KBM-7 (cell line): ENCODE results near the gene TRNT1.
A peak's percentile ranks its signal among the peaks of the same experiment; 100 is the strongest.

Source experiments
- DNase-seq: peaks from one replicate; pipeline ENCODE4 v3.0.0-alpha.2; 2015
- in situ Hi-C: fragments of 300-500 bp; cut with MboI; formaldehyde crosslinking; loops from 2 replicates; pipeline ENCODE4 v1.14.3; 2020; ENCODE audit warnings: low sequenced_read_pairs, low pct_unique_long_range_greater_than_20kb, mixed read lengths

TRNT1 gene

GRCh38 chr3:3126477-3127431 is at the start of gene TRNT1:
Gene TRNT1 (plus strand): TSS chr3:3126940. CDS start chr3:3129041, 2,101 bp downstream.
- DNase-seq: peak; percentile 95
- in situ Hi-C loops: no loop called here

- in situ Hi-C loops: no loop called here
- DNase-seq: no peak
Measured at GRCh38 chr3:3080309-3080708, 46.4 kb upstream of the TRNT1 start.

- in situ Hi-C loops: no loop called here
- no peak for DNase-seq
Measured at GRCh38 chr3:3081381-3082233, 45.1 kb upstream of the TRNT1 start.

- no peak for DNase-seq
- in situ Hi-C loops: no loop called here
Measured at GRCh38 chr3:3082234-3082924, 44.4 kb upstream of the TRNT1 start.

DNA sequence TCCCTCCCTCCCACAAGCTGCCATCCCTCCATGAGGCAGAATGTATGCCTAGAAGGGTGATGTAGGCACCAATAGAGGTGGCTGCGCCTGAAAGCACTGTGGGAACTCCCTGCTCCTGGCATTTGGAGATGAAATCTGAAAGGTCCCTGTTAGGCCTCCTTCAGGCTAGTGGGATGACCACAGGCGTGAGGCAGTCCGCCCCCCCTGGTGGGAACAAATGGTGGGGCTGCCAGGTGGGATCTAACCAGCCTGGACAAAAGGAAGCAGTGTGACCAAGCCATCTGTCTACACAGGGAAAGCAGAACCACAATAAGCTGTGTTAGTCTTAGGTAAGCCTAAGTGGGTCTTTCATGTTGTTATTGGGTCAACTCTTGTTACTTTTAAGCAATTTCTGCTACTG is 41.9 kb upstream of the TRNT1 start:
- no peak for DNase-seq
- in situ Hi-C loops: no loop called here

- no peak for DNase-seq
- in situ Hi-C loops: no loop called here
Measured at GRCh38 chr3:3085782-3086181, 41.0 kb upstream of the TRNT1 start.

GRCh38 chr3:3086239-3086638 is 40.5 kb upstream of the TRNT1 start:
- in situ Hi-C loops: no loop called here

DNA sequence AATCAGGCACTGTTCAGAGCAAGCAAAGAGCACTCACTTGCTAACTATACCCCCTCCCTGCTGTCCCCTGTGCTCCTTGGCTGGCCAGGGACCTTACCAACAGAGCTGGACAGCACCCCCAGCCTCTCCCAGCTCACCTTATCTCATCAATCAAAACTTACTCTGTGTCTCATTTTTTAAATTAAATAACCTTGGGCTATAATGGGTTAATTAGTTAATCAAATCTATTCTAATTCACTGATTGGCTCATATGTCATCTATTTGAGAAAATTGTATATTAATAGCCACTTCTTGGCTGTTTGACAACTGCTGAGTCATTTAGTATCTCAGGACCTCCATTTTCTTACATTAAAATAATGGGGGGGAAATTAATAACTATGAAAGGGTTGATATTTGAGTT is 39.5 kb upstream of the TRNT1 start:
- in situ Hi-C loops: no loop called here
- DNase-seq: no peak

More at GRCh38 chr3:3086239-3086638, 40.5 kb upstream of the TRNT1 start:
- DNase-seq: peak; percentile 71

DNA sequence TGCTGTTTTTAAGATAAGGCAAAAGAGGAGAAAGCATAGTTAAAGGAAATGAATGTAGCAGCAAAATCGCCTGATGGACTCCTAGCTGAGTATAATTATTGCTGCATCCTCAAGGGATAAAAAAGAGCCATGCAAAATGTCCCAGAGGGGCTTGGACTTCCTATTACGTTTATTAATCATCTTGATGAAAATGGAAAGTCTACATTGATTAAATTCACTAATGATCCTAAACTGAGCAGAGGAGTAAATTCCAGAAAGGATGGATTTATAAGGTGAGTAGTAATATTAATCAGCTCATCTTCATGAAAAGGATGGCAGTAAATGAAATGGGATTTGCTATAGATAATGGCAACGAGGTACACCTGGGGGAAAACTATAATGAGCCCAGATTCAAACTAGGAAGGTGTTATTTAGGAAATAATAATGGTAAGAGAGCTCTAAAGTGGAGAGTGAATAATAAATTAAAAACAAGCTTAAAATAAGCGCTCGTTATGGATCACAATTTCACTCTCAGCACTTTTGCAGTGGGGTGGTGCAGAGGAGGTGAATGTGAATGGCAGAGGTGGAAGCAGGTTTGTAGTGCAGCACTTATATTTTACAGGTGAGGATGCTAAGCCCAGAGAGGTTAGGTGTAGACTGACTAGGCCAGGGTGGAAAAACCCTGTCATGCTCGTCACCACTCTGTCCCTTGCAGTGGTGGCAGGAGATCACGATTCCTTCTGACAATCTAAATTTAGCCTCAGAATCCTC is 38.8 kb upstream of the TRNT1 start:
- in situ Hi-C loops: no loop called here
- DNase-seq: no peak

DNA sequence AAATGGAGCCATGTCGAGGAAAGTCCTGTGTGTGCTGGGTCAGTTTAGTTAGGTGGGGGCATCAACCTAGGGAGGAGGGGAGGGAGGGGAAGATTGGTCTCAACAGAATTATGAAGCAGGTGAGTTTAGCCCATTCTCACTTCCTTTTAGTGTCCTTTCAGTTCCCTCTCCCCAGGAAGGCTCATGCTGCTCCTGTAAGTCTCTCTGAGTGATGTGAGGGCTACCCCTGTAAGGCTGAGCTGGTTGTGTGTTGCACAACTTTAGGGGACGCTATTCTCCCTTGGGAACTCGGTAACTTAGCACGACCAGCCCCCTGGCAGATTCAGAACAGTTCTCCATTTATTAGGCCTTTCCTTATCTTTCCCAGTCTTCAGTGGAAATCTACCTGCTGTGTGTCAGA is 37.7 kb upstream of the TRNT1 start:
- in situ Hi-C loops: no loop called here
- DNase-seq: no peak

DNA sequence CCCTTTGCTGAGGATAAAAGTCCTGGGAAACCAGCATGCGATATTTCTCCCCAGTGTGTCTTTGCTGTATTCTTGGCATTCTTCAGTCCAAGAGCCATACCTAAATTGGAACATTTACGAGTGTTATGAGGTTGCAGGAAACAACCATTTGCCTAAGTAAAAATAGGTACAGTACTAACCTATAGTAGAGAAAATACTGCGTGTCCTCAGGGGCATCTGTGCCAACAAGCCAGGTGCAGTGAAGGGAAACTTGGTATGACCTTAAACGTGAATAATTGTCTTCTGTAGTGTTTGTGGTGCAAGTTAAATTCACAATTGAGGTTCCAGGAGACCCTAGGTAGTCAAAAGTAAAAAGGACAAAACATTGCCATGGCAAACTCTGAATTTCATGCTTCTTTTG is 28.8 kb upstream of the TRNT1 start:
- in situ Hi-C loops: no loop called here
- no peak for DNase-seq

DNA sequence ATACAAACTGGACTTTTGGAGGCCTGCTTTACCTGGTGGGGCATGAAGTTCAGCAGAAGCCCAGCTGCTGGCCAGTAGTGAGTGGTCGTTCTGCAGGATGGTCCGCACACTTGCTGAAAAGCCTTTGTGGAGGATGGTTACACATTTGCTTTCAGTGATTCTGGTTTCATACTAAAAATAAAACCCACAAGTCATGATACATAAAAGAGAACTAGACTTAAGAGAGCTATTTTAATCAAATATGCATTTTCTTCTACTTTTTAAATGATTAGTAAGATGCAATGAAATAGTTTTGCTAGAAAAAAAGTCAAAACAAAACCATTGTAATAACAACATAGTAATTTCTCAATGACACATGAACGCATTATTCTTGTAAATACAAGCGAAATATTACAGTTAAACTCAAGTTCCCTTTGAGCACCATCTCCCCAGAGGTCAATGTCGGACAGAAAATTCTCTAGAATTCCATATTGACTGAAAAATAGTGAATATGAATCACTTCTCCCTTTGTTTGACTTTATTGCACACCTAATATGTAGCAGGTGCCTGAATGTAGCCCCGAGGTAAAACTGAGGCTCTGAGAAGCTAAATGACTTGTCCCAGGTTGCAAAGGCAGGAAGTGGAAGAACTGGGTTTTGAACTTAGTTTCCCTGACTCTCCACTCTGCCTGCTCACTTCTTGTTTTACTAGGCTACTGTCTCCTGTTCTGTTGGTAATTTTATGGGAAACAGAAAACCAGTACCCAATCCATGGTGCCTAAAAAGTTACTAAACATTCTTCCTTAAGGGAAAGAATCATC is 24.9 kb upstream of the TRNT1 start:
- in situ Hi-C loops: no loop called here
- DNase-seq: no peak

- in situ Hi-C loops: no loop called here
- no peak for DNase-seq
Measured at GRCh38 chr3:3102751-3103150, 24.0 kb upstream of the TRNT1 start.

DNA sequence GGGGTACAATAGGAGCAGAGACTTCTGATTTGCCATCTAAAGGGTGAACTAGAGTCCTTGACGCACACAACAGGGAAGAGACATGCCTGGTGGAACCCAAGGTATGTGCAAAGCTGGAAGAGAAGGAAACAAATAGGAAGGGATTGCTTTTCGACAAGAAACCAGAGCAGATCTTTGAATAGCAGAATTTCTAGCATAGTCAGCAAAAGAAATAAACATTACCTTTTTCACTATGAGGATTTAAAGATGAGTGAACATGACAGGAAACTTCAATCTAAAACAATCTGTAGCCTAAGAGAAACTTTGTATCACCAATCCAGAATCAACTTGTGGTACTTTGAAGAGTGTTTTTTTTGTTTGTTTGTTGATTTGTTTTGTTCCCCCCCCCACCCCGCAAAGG is 21.5 kb upstream of the TRNT1 start:
- no peak for DNase-seq
- in situ Hi-C loops: no loop called here

GRCh38 chr3:3105815-3106214 is 20.9 kb upstream of the TRNT1 start:
- DNase-seq: no peak

GRCh38 chr3:3107181-3107580 is 19.6 kb upstream of the TRNT1 start:
- in situ Hi-C loops: no loop called here
- DNase-seq: no peak

More at GRCh38 chr3:3105815-3106214, 20.9 kb upstream of the TRNT1 start:
- in situ Hi-C loops: no loop called here

DNA sequence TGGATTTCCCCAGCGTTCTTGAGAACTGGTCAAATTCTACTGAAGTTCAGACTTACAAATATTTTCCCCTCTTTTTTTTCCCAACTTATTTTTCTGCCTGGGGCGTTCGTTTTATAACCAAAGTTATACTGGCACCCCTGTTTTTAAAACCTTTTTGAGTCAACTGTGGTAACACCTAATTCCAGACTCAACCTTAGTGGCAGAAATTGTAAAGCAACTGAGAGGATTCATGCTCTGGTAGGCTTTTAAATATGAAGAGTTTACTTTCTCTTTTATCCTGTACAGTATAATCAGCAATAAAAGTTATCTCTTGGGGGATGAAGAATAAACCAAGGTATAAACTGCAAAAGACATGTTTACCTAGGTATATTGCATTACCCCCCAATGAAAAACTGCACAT is 18.9 kb upstream of the TRNT1 start:
- in situ Hi-C loops: no loop called here
- DNase-seq: no peak
